B cell (primary cell): Measurements from ENCODE around the gene RSL24D1. TPM values are rescaled to one million over a fixed set of nuclear protein-coding genes. Genes with fewer than 3 reads are reported as not detected.

Source experiments
- ATAC-seq: fragments of 200-7000 bp; cut with Tn5 transposase; one replicate; pipeline ENCODE4 v1.10.0; 2021; ENCODE audit warnings: low read depth, mild to moderate bottlenecking, moderate number of reproducible peaks, moderate library complexity
- CTCF ChIA-PET: fragments of 350-600 bp; sonication (Branson Sonifier 250); formaldehyde crosslinking; loops from one replicate; lab custom pipeline; 2021; ENCODE audit warnings: antibody characterized with exemption, inconsistent platforms; lab: Charles Lee
- POLR2A ChIA-PET: fragments of 350-600 bp; sonication (Branson Sonifier 250); formaldehyde crosslinking; loops from one replicate; lab custom pipeline; 2021; ENCODE audit warnings: antibody characterized with exemption; lab: Charles Lee
- DNase-seq: peaks from one replicate; pipeline ENCODE4 v3.0.0; 2013
- H2AFZ ChIP-seq: 2 replicates; pipeline ENCODE4 v1.6.1; 2012; ENCODE audit warnings: mild to moderate bottlenecking, low read depth, low read length; ENCODE audit not compliant: insufficient read depth, poor library complexity, severe bottlenecking
- H3K27ac ChIP-seq, 2 donors: 1 replicate in 1 of 2; 2 replicates in 1 of 2; pipeline ENCODE4 v1.5.1; 2012 to 2013; ENCODE audit warnings: low read length in 2 of 2, mild to moderate bottlenecking in 2 of 2, moderate library complexity in 1 of 2
- H3K27me3 ChIP-seq, 4 experiments: fragments of 200-600 bp in 1 of 4; sonication (generic) in 1 of 4; replicated peaks in 1 of 4; 1 replicate in 2 of 4; 2 replicates in 2 of 4; pipeline versions ENCODE4 v1.6.1 to v1.7.0; 2013 to 2016; ENCODE audit warnings: low read length in 3 of 4, mild to moderate bottlenecking in 2 of 4, mixed read lengths in 1 of 4, moderate library complexity in 1 of 4; ENCODE audit not compliant: insufficient read depth in 4 of 4, control insufficient read depth in 3 of 4; ENCODE audit errors: control extremely low read depth in 1 of 4
- H3K36me3 ChIP-seq, 2 experiments: replicated peaks in 1 of 2; 1 replicate in 1 of 2; 2 replicates in 1 of 2; pipeline versions ENCODE4 v1.6.1 to v1.7.1; 2013; ENCODE audit warnings: low read length in 1 of 2; ENCODE audit not compliant: insufficient read depth in 2 of 2, control insufficient read depth in 1 of 2; ENCODE audit errors: control extremely low read depth in 1 of 2, extremely low read depth in 1 of 2
- H3K4me1 ChIP-seq, 2 donors: fragments of 200-600 bp in 1 of 2; sonication (generic) in 1 of 2; 1 replicate in 1 of 2; 2 replicates in 1 of 2; pipeline versions ENCODE4 v1.5.1 to v1.6.1; 2013 to 2017; ENCODE audit warnings: low read length in 2 of 2; ENCODE audit not compliant: control insufficient read depth in 2 of 2, insufficient read depth in 2 of 2
- H3K4me2 ChIP-seq: replicated peaks from 2 replicates; pipeline ENCODE3; 2012; ENCODE audit warnings: mild to moderate bottlenecking, low read depth, low read length; ENCODE audit not compliant: poor library complexity, severe bottlenecking
- H3K4me3 ChIP-seq, 5 experiments: fragments of 200-600 bp in 1 of 5; sonication (generic) in 1 of 5; 1 replicate in 3 of 5; 2 replicates in 2 of 5; pipeline versions ENCODE4 v1.5.1 to v1.7.0; 2011 to 2016; ENCODE audit warnings: low read length in 4 of 5, mild to moderate bottlenecking in 4 of 5, low read depth in 2 of 5, control low read depth in 1 of 5, moderate library complexity in 1 of 5; ENCODE audit not compliant: insufficient read depth in 1 of 5; ENCODE audit errors: control extremely low read depth in 1 of 5, extremely low read depth in 1 of 5
- H3K79me2 ChIP-seq: fragments of 200-600 bp; sonication (generic); one replicate; pipeline ENCODE4 v1.6.0; 2016; ENCODE audit warnings: low read length; ENCODE audit not compliant: control insufficient read depth, insufficient read depth
- H3K9ac ChIP-seq: fragments of 200-600 bp; sonication (generic); 2 replicates; pipeline ENCODE4 v1.6.1; 2017; ENCODE audit warnings: mild to moderate bottlenecking, low read length, moderate library complexity
- H3K9me3 ChIP-seq, 3 donors: one replicate each; pipeline versions ENCODE4 v1.6.1 to v1.7.1; 2013; ENCODE audit warnings: low read length in 2 of 3; ENCODE audit not compliant: control insufficient read depth in 2 of 3, insufficient read depth in 1 of 3; ENCODE audit errors: control extremely low read depth in 1 of 3
- H4K20me1 ChIP-seq: 2 replicates; pipeline ENCODE4 v1.6.0; 2012; ENCODE audit warnings: mild to moderate bottlenecking, low read length; ENCODE audit not compliant: insufficient read depth, control insufficient read depth, poor library complexity, severe bottlenecking
- H3K27ac Mint-ChIP-seq: one replicate; pipeline ENCODE4 v1.8.0; 2021; ENCODE audit warnings: mixed read lengths
- H3K27me3 Mint-ChIP-seq: one replicate; pipeline ENCODE4 v1.8.0; 2021; ENCODE audit warnings: mixed read lengths
- H3K4me1 Mint-ChIP-seq: one replicate; pipeline ENCODE4 v1.8.0; 2021; ENCODE audit warnings: mixed read lengths
- H3K4me3 Mint-ChIP-seq: one replicate; pipeline ENCODE4 v1.8.0; 2021; ENCODE audit warnings: mixed read lengths
- H3K9me3 Mint-ChIP-seq: one replicate; pipeline ENCODE4 v1.8.0; 2022; ENCODE audit warnings: mixed read lengths; ENCODE audit not compliant: insufficient read depth
- CTCF ChIP-seq: fragments of 200-600 bp; IDR thresholded peaks from one replicate; pipeline ENCODE4 v1.8.0; 2022; ENCODE audit warnings: antibody characterized with exemption, mild to moderate bottlenecking
- EZH2 ChIP-seq: IDR thresholded peaks from 2 replicates; pipeline ENCODE4 v1.6.1; 2012; ENCODE audit warnings: borderline replicate concordance, low read depth, mild to moderate bottlenecking, moderate library complexity, low read length; ENCODE audit not compliant: insufficient read depth, poor library complexity, severe bottlenecking
- WGBS: methylation state at CpG from one replicate; pipeline ENCODE4 v1.1.5; 2013; ENCODE audit warnings: missing lambda C conversion rate; ENCODE audit not compliant: insufficient coverage; 5-methylcytosine and 5-hydroxymethylcytosine counted together
- intact Hi-C: fragments of 100-400 bp; cut with micrococcal nuclease; formaldehyde crosslinking; loops from one replicate; pipeline ENCODE4 v1.10.0; 2022
- polyA plus RNA-seq: library from polyadenylated mRNA; depleted of rRNA; stranded (reverse); fragments of >200 nt; gene quantifications from 2 replicates; pipeline ENCODE4 v1.2.3, GENCODE V29; 2012
- total RNA-seq, 2 donors: library from RNA; stranded (reverse); fragments of 120-200 nt in 1 of 2; gene quantifications; 1 replicate in 1 of 2; 2 replicates in 1 of 2; pipeline versions ENCODE4 v1.2.3 to v1.2.4, GENCODE V29; 2013 to 2022

The RSL24D1 gene
- total and polyA plus RNA-seq, 2 donors (not counting 1 experiment from before 2014, with no cell fraction given), result 25.2 to 80.7 TPM

GRCh38 chr15:55235546-55236036, 38.9 kb upstream of the RSL24D1 start:
- Mint-ChIP-seq H3K4me1 (peaks cover 4% of the 10 kb centered on the region), H3K9me3 (no peaks in the 10 kb centered on the region), H3K4me3 (no peak overlapping the region), H3K27ac (no peak overlapping the region), H3K27me3 (no peaks in the 10 kb centered on the region)
- DNase-seq, result no peak
- H3K9me3 ChIP-seq, result no peaks in the 10 kb centered on the region
- ATAC-seq, result no peak
- TF ChIP-seq CTCF (no peak), EZH2 (no peak)
- no CpG with 5 or more reads among the region's 4 CpGs for WGBS
- POLR2A ChIA-PET, result no interaction called here
- no peak overlapping the region for H3K4me3 ChIP-seq
- intact Hi-C loops, result no loop called here
- no peaks in the 10 kb centered on the region for H3K4me1 ChIP-seq
- peaks cover 0 to 4% of the 10 kb centered on the region in 2 experiments for H3K36me3 ChIP-seq
- H3K4me2 ChIP-seq, result no peak overlapping the region
- H3K9ac ChIP-seq, result no peak overlapping the region
- CTCF ChIA-PET, result interaction anchor here (1.4 to 1.7 kb wide), 2 partner anchors 8 to 11 kb away, joined by 4 to 5 read pairs; no protein-coding TSS in a partner anchor
- no peaks in the 10 kb centered on the region for H3K27me3 ChIP-seq
- H3K27ac ChIP-seq, result no peak overlapping the region
- H4K20me1 ChIP-seq, result no peaks in the 10 kb centered on the region
- H3K79me2 ChIP-seq, result peaks cover 2% of the 10 kb centered on the region
- H2AFZ ChIP-seq, result no peak overlapping the region

DNA sequence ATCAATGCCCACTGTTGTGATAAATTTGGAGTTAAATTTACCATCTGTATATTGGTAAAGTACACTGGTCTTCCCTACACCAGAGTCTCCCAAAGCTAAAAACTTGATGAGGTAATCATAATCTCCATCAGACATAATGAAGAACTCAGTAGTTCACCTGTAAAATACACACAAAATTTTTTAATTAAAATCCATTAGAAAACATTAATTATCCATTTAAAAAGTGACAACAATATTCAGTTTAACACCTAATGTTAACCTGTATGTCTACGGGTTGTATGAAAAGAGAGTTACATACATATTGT, 38.0 kb upstream of the RSL24D1 start:
- CTCF ChIA-PET, result interaction anchor here (1.4 to 1.7 kb wide), 2 partner anchors 9 to 11 kb away, joined by 4 to 5 read pairs; no protein-coding TSS in a partner anchor
- H3K4me3 Mint-ChIP-seq, result no peak overlapping the region
- Histone ChIP-seq H3K79me2 (peaks cover 2% of the 10 kb centered on the region), H3K36me3 (peaks cover 0 to 4% of the 10 kb centered on the region in 2 experiments), H3K27me3 (no peaks in the 10 kb centered on the region), H3K4me1 (no peaks in the 10 kb centered on the region), H3K9me3 (no peaks in the 10 kb centered on the region), H3K4me2 (no peak overlapping the region), H4K20me1 (no peaks in the 10 kb centered on the region), H2AFZ (no peak overlapping the region), H3K9ac (no peak overlapping the region), H3K27ac (no peak overlapping the region), H3K4me3 (no peak overlapping the region)
- H3K27ac Mint-ChIP-seq, result no peak overlapping the region
- no peak for DNase-seq
- no peaks in the 10 kb centered on the region for H3K27me3 Mint-ChIP-seq
- intact Hi-C loops, result no loop called here
- no peaks in the 10 kb centered on the region for H3K4me1 Mint-ChIP-seq
- H3K9me3 Mint-ChIP-seq, result no peaks in the 10 kb centered on the region
- whole genome bisulfite sequencing, result no CpG with 5 or more reads among the region's 1 CpG
- POLR2A ChIA-PET, result no interaction called here
- TF ChIP-seq EZH2, result no peak
- no peak for ATAC-seq
